Panc1 (cell line): ENCODE results near the gene VWA2.

Experiments
- SIN3A ChIP-seq: IDR thresholded peaks from 2 replicates; pipeline ENCODE4 v1.6.1; 2012; ENCODE audit warnings: low read depth, mild to moderate bottlenecking, low read length, moderate library complexity, borderline replicate concordance; ENCODE audit not compliant: insufficient read depth
- TF ChIP-seq, protein P1 (sequence below): fragments of 450-650 bp; IDR thresholded peaks from 2 replicates; pipeline ENCODE4 v1.5.1; 2017; ENCODE audit warnings: mild to moderate bottlenecking

DNA sequence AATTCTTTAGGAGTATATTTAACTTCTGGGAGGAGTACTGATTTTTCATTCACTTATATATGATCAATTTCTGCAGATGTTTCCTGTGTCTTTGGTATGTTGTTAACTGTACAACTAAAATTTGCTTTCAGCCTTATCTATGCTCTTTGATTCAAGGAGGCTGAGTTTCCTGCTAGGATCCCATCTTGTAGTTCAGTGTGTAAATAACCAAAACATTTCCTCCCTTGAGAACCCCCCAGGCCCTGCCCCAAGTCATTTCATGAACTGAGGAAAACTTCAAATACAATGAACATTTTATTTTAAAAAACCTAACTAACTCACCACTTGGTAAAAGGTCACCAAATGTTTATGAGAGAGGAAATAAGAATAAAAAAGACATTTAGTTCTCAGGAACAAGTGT lies 55.5 kb downstream of the VWA2 start:
- TF ChIP-seq, protein P1, sequence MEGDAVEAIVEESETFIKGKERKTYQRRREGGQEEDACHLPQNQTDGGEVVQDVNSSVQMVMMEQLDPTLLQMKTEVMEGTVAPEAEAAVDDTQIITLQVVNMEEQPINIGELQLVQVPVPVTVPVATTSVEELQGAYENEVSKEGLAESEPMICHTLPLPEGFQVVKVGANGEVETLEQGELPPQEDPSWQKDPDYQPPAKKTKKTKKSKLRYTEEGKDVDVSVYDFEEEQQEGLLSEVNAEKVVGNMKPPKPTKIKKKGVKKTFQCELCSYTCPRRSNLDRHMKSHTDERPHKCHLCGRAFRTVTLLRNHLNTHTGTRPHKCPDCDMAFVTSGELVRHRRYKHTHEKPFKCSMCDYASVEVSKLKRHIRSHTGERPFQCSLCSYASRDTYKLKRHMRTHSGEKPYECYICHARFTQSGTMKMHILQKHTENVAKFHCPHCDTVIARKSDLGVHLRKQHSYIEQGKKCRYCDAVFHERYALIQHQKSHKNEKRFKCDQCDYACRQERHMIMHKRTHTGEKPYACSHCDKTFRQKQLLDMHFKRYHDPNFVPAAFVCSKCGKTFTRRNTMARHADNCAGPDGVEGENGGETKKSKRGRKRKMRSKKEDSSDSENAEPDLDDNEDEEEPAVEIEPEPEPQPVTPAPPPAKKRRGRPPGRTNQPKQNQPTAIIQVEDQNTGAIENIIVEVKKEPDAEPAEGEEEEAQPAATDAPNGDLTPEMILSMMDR: no peak
- TF ChIP-seq SIN3A: no peak
